WTC11 (cell line): ENCODE results near the gene ENKUR.

Experiments
- CBFB ChIP-seq: sonication (generic); formaldehyde crosslinking; IDR thresholded peaks from 2 replicates; pipeline ENCODE4 v1.8.1; 2022; ENCODE audit warnings: mild to moderate bottlenecking, low read depth, missing genetic modification reagents
- ESRRA ChIP-seq: sonication (generic); formaldehyde crosslinking; IDR thresholded peaks from 2 replicates; pipeline ENCODE4 v1.8.1; 2022; ENCODE audit warnings: mild to moderate bottlenecking, missing genetic modification reagents, borderline replicate concordance
- NFYB ChIP-seq: sonication (generic); formaldehyde crosslinking; conservative IDR thresholded peaks from 2 replicates; pipeline ENCODE4 v1.8.0; 2022; ENCODE audit warnings: low read depth, missing genetic modification reagents
- NR2C2 ChIP-seq: sonication (generic); formaldehyde crosslinking; IDR thresholded peaks from 2 replicates; pipeline ENCODE4 v1.8.0; 2022; ENCODE audit warnings: mild to moderate bottlenecking, missing genetic modification reagents
- NR3C1 ChIP-seq: sonication (generic); formaldehyde crosslinking; conservative IDR thresholded peaks from 2 replicates; pipeline ENCODE4 v1.8.1; 2023; ENCODE audit warnings: low read depth, mild to moderate bottlenecking, missing genetic modification reagents
- TEAD1 ChIP-seq: sonication (generic); formaldehyde crosslinking; IDR thresholded peaks from 2 replicates; pipeline ENCODE4 v1.8.0; 2022; ENCODE audit warnings: mild to moderate bottlenecking, missing genetic modification reagents
- TEAD4 ChIP-seq: sonication (generic); formaldehyde crosslinking; IDR thresholded peaks from 2 replicates; pipeline ENCODE4 v1.8.0; 2022; ENCODE audit warnings: mild to moderate bottlenecking, missing genetic modification reagents
- ZNF121 ChIP-seq: sonication (generic); formaldehyde crosslinking; IDR thresholded peaks from 2 replicates; pipeline ENCODE4 v1.8.0; 2023; ENCODE audit warnings: missing genetic modification reagents
- ZNF263 ChIP-seq: sonication (generic); formaldehyde crosslinking; IDR thresholded peaks from 2 replicates; pipeline ENCODE4 v1.8.1; 2022; ENCODE audit warnings: low read depth, mild to moderate bottlenecking, moderate library complexity, missing genetic modification reagents
- TF ChIP-seq, protein P1 (sequence below): fragments of 200-600 bp; IDR thresholded peaks from 2 replicates; pipeline ENCODE4 v1.8.0; 2022; ENCODE audit warnings: antibody characterized with exemption
- TF ChIP-seq, protein P2 (sequence below): sonication (generic); formaldehyde crosslinking; IDR thresholded peaks from 2 replicates; pipeline ENCODE4 v1.8.0; 2022; ENCODE audit warnings: mild to moderate bottlenecking, missing genetic modification reagents
- TF ChIP-seq, protein P3 (sequence below): sonication (generic); formaldehyde crosslinking; IDR thresholded peaks from 2 replicates; pipeline ENCODE4 v1.8.0; 2023; ENCODE audit warnings: missing genetic modification reagents

DNA sequence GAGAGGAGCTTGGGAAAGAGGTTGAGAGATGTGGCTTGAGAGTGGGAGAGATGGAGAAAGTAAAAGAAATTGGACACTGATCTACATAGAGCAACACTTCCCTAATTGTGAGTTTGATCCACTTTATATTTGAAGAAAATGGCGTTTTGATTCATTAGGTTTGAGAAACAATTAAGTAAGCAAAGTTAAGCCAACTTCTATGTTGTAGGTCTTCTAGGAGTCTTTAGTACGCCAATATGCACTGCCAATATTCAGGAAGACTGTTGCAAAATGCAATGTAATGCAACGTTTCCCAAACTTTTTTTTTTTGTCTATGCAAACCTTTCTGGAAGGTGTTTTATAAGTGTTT lies 56.6 kb downstream of the ENKUR start:
- TF ChIP-seq ZNF121 (CRISPR knock-in tag) (no peak), NR2C2 (no peak), TEAD4 (no peak), NFYB (CRISPR knock-in tag) (no peak), ZNF263 (no peak), ESRRA (CRISPR knock-in tag) (no peak), CBFB (CRISPR knock-in tag) (no peak), NR3C1 (CRISPR knock-in tag) (no peak), TEAD1 (CRISPR knock-in tag) (no peak)
- TF ChIP-seq, protein P1, sequence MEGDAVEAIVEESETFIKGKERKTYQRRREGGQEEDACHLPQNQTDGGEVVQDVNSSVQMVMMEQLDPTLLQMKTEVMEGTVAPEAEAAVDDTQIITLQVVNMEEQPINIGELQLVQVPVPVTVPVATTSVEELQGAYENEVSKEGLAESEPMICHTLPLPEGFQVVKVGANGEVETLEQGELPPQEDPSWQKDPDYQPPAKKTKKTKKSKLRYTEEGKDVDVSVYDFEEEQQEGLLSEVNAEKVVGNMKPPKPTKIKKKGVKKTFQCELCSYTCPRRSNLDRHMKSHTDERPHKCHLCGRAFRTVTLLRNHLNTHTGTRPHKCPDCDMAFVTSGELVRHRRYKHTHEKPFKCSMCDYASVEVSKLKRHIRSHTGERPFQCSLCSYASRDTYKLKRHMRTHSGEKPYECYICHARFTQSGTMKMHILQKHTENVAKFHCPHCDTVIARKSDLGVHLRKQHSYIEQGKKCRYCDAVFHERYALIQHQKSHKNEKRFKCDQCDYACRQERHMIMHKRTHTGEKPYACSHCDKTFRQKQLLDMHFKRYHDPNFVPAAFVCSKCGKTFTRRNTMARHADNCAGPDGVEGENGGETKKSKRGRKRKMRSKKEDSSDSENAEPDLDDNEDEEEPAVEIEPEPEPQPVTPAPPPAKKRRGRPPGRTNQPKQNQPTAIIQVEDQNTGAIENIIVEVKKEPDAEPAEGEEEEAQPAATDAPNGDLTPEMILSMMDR, result no peak
- TF ChIP-seq, protein P2, sequence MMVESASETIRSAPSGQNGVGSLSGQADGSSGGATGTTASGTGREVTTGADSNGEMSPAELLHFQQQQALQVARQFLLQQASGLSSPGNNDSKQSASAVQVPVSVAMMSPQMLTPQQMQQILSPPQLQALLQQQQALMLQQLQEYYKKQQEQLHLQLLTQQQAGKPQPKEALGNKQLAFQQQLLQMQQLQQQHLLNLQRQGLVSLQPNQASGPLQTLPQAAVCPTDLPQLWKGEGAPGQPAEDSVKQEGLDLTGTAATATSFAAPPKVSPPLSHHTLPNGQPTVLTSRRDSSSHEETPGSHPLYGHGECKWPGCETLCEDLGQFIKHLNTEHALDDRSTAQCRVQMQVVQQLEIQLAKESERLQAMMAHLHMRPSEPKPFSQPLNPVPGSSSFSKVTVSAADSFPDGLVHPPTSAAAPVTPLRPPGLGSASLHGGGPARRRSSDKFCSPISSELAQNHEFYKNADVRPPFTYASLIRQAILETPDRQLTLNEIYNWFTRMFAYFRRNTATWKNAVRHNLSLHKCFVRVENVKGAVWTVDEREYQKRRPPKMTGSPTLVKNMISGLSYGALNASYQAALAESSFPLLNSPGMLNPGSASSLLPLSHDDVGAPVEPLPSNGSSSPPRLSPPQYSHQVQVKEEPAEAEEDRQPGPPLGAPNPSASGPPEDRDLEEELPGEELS (CRISPR knock-in tag), result no peak
- TF ChIP-seq, protein P3, sequence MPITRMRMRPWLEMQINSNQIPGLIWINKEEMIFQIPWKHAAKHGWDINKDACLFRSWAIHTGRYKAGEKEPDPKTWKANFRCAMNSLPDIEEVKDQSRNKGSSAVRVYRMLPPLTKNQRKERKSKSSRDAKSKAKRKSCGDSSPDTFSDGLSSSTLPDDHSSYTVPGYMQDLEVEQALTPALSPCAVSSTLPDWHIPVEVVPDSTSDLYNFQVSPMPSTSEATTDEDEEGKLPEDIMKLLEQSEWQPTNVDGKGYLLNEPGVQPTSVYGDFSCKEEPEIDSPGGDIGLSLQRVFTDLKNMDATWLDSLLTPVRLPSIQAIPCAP (CRISPR knock-in tag), result no peak
